K562 (cell line): Measurements from ENCODE around the gene GET3. TPM values are rescaled to one million over a fixed set of nuclear protein-coding genes. Genes with fewer than 3 reads are reported as not detected.

Source experiments
- ARID2 ChIP-seq: fragments of 450-650 bp; IDR thresholded peaks from 2 replicates; pipeline ENCODE4 v1.6.1; 2017; ENCODE audit warnings: antibody characterized with exemption, mild to moderate bottlenecking
- HNRNPLL ChIP-seq: fragments of 200-400 bp; formaldehyde crosslinking; IDR thresholded peaks from 2 replicates; pipeline ENCODE4 v1.6.1; 2017; ENCODE audit warnings: low read length, low read depth, mild to moderate bottlenecking; ENCODE audit not compliant: poor library complexity, severe bottlenecking
- NBN ChIP-seq: fragments of 450-650 bp; IDR thresholded peaks from 2 replicates; pipeline ENCODE4 v1.6.1; 2016; ENCODE audit warnings: low read depth, mild to moderate bottlenecking
- NCOA1 ChIP-seq: fragments of 450-650 bp; IDR thresholded peaks from 2 replicates; pipeline ENCODE4 v1.6.1; 2016; ENCODE audit warnings: low read depth
- NR3C1 ChIP-seq: sonication (generic); formaldehyde crosslinking; IDR thresholded peaks from 2 replicates; pipeline ENCODE4 v1.8.1; 2022; ENCODE audit warnings: missing genetic modification reagents
- PHB ChIP-seq: fragments of 250-450 bp; sonication (Bioruptor Pico); IDR thresholded peaks from 2 replicates; pipeline ENCODE4 v1.5.0; 2021
- POU5F1 ChIP-seq: fragments of 150-350 bp; IDR thresholded peaks from 2 replicates; pipeline ENCODE4 v1.6.1; 2014; ENCODE audit warnings: borderline replicate concordance, low read length, low read depth, mild to moderate bottlenecking; ENCODE audit not compliant: partially characterized antibody
- RBFOX2 ChIP-seq: fragments of 200-400 bp; formaldehyde crosslinking; IDR thresholded peaks from 2 replicates; pipeline ENCODE4 v1.6.1; 2017; ENCODE audit warnings: low read depth, mild to moderate bottlenecking, low read length, moderate library complexity
- RBM17 ChIP-seq: fragments of 200-400 bp; formaldehyde crosslinking; IDR thresholded peaks from 2 replicates; pipeline ENCODE4 v1.6.1; 2017; ENCODE audit warnings: low read depth, mild to moderate bottlenecking, low read length, borderline replicate concordance
- SMAD2 ChIP-seq: fragments of 150-350 bp; IDR thresholded peaks from 2 replicates; pipeline ENCODE4 v1.6.1; 2014; ENCODE audit warnings: low read depth, mild to moderate bottlenecking, low read length
- SPI1 ChIP-seq: IDR thresholded peaks from 2 replicates; pipeline ENCODE4 v1.6.1; 2011; ENCODE audit warnings: low read depth, low read length, control low read depth, borderline replicate concordance
- TAF1 ChIP-seq: IDR thresholded peaks from 2 replicates; pipeline ENCODE4 v1.6.1; 2011; ENCODE audit warnings: mild to moderate bottlenecking, low read length, moderate library complexity; ENCODE audit not compliant: insufficient read depth, control insufficient read depth, severe bottlenecking; ENCODE audit errors: extremely low read depth
- ZBTB17 ChIP-seq: fragments of 450-650 bp; formaldehyde crosslinking; IDR thresholded peaks from 2 replicates; pipeline ENCODE4 v1.4.0; 2020; ENCODE audit warnings: mild to moderate bottlenecking
- ZBTB7A ChIP-seq: IDR thresholded peaks from 2 replicates; pipeline ENCODE4 v1.6.1; 2011; ENCODE audit warnings: low read depth, mild to moderate bottlenecking, low read length, moderate library complexity, borderline replicate concordance; ENCODE audit not compliant: control insufficient read depth
- ZFX ChIP-seq: sonication (generic); formaldehyde crosslinking; IDR thresholded peaks from 2 replicates; pipeline ENCODE4 v1.8.0; 2022; ENCODE audit warnings: mild to moderate bottlenecking, missing genetic modification reagents, moderate library complexity
- ZNF197 ChIP-seq: fragments of 200-800 bp; sonication (Bioruptor generic); IDR thresholded peaks from 2 replicates; pipeline ENCODE4 v1.6.1; 2016; ENCODE audit warnings: low read depth, missing genetic modification characterization, missing compliant biosample characterization
- ZNF212 ChIP-seq: fragments of 450-650 bp; formaldehyde crosslinking; IDR thresholded peaks from 2 replicates; pipeline ENCODE4 v1.4.0; 2020; ENCODE audit warnings: mild to moderate bottlenecking
- ZNF561 ChIP-seq: fragments of 450-650 bp; formaldehyde crosslinking; conservative IDR thresholded peaks from 2 replicates; pipeline ENCODE4 v1.4.0; 2020; ENCODE audit warnings: mild to moderate bottlenecking, moderate library complexity
- polyA plus RNA-seq, 8 experiments: library from polyadenylated mRNA; depleted of rRNA in 4 of 8; stranded (reverse) in 5 of 8; unstranded in 3 of 8; fragments of >200 nt; fragmentation: Nextera tagmentation in 2 of 8; fragmentation: Illumina TruSeq in 1 of 8; extraction: Ambion mirVana in 2 of 8; extraction: Trizol in 1 of 8; gene quantifications; 2 replicates each; pipeline versions ENCODE4 v1.2.1 to v1.2.3, GENCODE V29; 2011 to 2014; ENCODE audit warnings: inconsistent platforms in 1 of 8, missing spikeins in 1 of 8
- total RNA-seq, 7 experiments: library from RNA; depleted of rRNA in 6 of 7; stranded (reverse); fragments of >200 nt in 6 of 7; fragmentation: Illumina TruSeq in 2 of 7; extraction: Trizol in 2 of 7; gene quantifications; 2 replicates each; pipeline versions ENCODE4 v1.2.1 to v1.2.3, GENCODE V29; 2011 to 2021; ENCODE audit warnings: low replicate concordance in 1 of 7
- TF ChIP-seq, protein P1 (sequence below), 2 experiments: IDR thresholded peaks; 2 replicates each; pipeline ENCODE4 v1.6.1; 2011; ENCODE audit warnings: borderline replicate concordance in 1 of 2, control low read depth in 1 of 2, low read depth in 1 of 2, low read length in 1 of 2, mild to moderate bottlenecking in 1 of 2, mixed read lengths in 1 of 2, moderate library complexity in 1 of 2; ENCODE audit not compliant: insufficient read depth in 1 of 2, insufficient read length in 1 of 2, poor library complexity in 1 of 2, severe bottlenecking in 1 of 2; ENCODE audit errors: extremely low read depth in 1 of 2
- TF ChIP-seq, protein P2 (sequence below): IDR thresholded peaks from 3 replicates; pipeline ENCODE4 v1.6.1; 2011; ENCODE audit warnings: borderline replicate concordance, mild to moderate bottlenecking, moderate library complexity; ENCODE audit not compliant: insufficient read length; ENCODE audit errors: extremely low read depth
- TF ChIP-seq, protein P3 (sequence below): fragments of 450-650 bp; formaldehyde crosslinking; IDR thresholded peaks from 2 replicates; pipeline ENCODE4 v1.4.0; 2022; ENCODE audit warnings: missing genetic modification characterization

Gene GET3
- total and polyA plus RNA-seq, 9 of the 15 experiments (the other 6 are each of a cell fraction or from before 2014, with no cell fraction given): 8.3 to 83.5 (median 51.8) TPM

DNA sequence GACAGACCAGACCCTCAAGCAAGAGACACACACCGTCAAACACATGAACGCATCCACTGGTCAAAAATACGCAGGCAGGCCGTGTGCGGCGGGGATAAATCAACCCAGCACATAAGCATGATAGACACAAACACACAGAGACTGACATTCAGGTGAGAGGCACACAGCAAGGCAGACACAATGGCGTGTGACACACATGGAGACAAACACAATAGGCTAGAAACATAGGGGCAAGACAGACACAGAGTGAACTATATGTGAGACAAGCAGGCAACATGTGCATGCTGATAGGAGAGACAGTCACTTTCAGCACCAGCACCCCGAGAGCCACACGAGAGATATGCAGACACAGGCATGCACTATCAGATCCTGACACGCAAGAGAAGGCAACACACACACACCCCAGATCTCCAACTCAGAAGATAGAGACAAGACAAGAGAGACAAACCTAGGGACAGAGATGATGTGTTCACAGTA, 47.1 kb downstream of the GET3 start (continued):
- TF ChIP-seq, protein P1, sequence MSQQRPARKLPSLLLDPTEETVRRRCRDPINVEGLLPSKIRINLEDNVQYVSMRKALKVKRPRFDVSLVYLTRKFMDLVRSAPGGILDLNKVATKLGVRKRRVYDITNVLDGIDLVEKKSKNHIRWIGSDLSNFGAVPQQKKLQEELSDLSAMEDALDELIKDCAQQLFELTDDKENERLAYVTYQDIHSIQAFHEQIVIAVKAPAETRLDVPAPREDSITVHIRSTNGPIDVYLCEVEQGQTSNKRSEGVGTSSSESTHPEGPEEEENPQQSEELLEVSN (IDR thresholded peaks at IDR 0.05; ENCODE audit: borderline replicate concordance in 1 of 2, extremely low read depth in 1 of 2, insufficient read depth in 1 of 2, insufficient read length in 1 of 2, low read depth in 1 of 2, low read length in 1 of 2, poor library complexity in 1 of 2, severe bottlenecking in 1 of 2): no peak
- no peak for TF ChIP-seq NR3C1 (CRISPR knock-in tag)
- TF ChIP-seq ZBTB7A: no peak
- TF ChIP-seq ZNF561 (CRISPR knock-in tag): no peak
- TF ChIP-seq, protein P2, sequence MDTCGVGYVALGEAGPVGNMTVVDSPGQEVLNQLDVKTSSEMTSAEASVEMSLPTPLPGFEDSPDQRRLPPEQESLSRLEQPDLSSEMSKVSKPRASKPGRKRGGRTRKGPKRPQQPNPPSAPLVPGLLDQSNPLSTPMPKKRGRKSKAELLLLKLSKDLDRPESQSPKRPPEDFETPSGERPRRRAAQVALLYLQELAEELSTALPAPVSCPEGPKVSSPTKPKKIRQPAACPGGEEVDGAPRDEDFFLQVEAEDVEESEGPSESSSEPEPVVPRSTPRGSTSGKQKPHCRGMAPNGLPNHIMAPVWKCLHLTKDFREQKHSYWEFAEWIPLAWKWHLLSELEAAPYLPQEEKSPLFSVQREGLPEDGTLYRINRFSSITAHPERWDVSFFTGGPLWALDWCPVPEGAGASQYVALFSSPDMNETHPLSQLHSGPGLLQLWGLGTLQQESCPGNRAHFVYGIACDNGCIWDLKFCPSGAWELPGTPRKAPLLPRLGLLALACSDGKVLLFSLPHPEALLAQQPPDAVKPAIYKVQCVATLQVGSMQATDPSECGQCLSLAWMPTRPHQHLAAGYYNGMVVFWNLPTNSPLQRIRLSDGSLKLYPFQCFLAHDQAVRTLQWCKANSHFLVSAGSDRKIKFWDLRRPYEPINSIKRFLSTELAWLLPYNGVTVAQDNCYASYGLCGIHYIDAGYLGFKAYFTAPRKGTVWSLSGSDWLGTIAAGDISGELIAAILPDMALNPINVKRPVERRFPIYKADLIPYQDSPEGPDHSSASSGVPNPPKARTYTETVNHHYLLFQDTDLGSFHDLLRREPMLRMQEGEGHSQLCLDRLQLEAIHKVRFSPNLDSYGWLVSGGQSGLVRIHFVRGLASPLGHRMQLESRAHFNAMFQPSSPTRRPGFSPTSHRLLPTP: no peak
- 0 out of 2 replicates have a peak, but pooled peaks have one; percentile 1 for TF ChIP-seq ZFX
- TF ChIP-seq RBFOX2: peak; percentile 53; the same call in 1 of the 2 replicates
- TF ChIP-seq PHB (CRISPR knock-in tag): no peak
- TF ChIP-seq ARID2: no peak
- no peak for TF ChIP-seq ZNF212 (CRISPR knock-in tag)
- no peak for TF ChIP-seq TAF1
- TF ChIP-seq POU5F1: no peak
- TF ChIP-seq SPI1: no peak
- peak; percentile 82; the same call in 1 of the 2 replicates for TF ChIP-seq NCOA1
- no peak for TF ChIP-seq HNRNPLL
- TF ChIP-seq ZBTB17 (CRISPR knock-in tag): no peak; the same call in 1 of the 2 replicates
- TF ChIP-seq, protein P3, sequence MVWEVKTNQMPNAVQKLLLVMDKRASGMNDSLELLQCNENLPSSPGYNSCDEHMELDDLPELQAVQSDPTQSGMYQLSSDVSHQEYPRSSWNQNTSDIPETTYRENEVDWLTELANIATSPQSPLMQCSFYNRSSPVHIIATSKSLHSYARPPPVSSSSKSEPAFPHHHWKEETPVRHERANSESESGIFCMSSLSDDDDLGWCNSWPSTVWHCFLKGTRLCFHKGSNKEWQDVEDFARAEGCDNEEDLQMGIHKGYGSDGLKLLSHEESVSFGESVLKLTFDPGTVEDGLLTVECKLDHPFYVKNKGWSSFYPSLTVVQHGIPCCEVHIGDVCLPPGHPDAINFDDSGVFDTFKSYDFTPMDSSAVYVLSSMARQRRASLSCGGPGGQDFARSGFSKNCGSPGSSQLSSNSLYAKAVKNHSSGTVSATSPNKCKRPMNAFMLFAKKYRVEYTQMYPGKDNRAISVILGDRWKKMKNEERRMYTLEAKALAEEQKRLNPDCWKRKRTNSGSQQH (CRISPR knock-in tag): no peak
- TF ChIP-seq RBM17: no peak
- TF ChIP-seq NBN: peak; percentile 58; the same call in 1 of the 2 replicates
- no peak for TF ChIP-seq SMAD2
- no peak for TF ChIP-seq ZNF197 (CRISPR knock-in tag)
